HG03097 (cell line): ENCODE measurements around the gene CLEC10A.

Experiments
- ATAC-seq: cut with Tn5 transposase; IDR thresholded peaks from one replicate; pipeline ENCODE4 v1.9.1; 2021; ENCODE audit not compliant: unreplicated experiment, low FRiP score

CLEC10A gene

GRCh38 chr17:7043497-7044198, 36.4 kb downstream of the CLEC10A start, which contains the start of gene SLC16A11:
TSS of gene SLC16A11 (minus strand) at chr17:7044092. CDS start at chr17:7043513, 579 bp downstream.
- ATAC-seq: no peak

- ATAC-seq: no peak
Measured at GRCh38 chr17:7043182-7043496, 36.9 kb downstream of the CLEC10A start.

- ATAC-seq: no peak
Measured at GRCh38 chr17:7042501-7043181, 37.4 kb downstream of the CLEC10A start.

- no peak for ATAC-seq
Measured at GRCh38 chr17:7041607-7042500, 38.2 kb downstream of the CLEC10A start.

GRCh38 chr17:7039832-7040231, 40.2 kb downstream of the CLEC10A start:
- ATAC-seq: no peak

GRCh38 chr17:7038025-7038862, 41.8 kb downstream of the CLEC10A start:
- ATAC-seq: no peak

GRCh38 chr17:7035591-7036368, 44.3 kb downstream of the CLEC10A start, which contains the start of gene SLC16A13:
TSS of gene SLC16A13 (plus strand) at chr17:7036015. CDS start at chr17:7036383, 368 bp downstream.
- peak; percentile 87 for ATAC-seq

- peak; percentile 18 for ATAC-seq
Measured at GRCh38 chr17:7034955-7035590, 45.0 kb downstream of the CLEC10A start.

- no peak for ATAC-seq
Measured at GRCh38 chr17:7029659-7030058, 50.4 kb downstream of the CLEC10A start.

GRCh38 chr17:7029096-7029495, 51.0 kb downstream of the CLEC10A start:
- no peak for ATAC-seq

- no peak for ATAC-seq
Measured at GRCh38 chr17:7027335-7027734, 52.7 kb downstream of the CLEC10A start.

- ATAC-seq: no peak
Measured at GRCh38 chr17:7026471-7027115, 53.5 kb downstream of the CLEC10A start.

- no peak for ATAC-seq
Measured at GRCh38 chr17:7025245-7025644, 54.8 kb downstream of the CLEC10A start.
